Gastrocnemius medialis (tissue), 4 donors: ENCODE results near the gene ADARB2. TPM values are rescaled to one million over a fixed set of nuclear protein-coding genes. Genes with fewer than 3 reads are reported as not detected.

Source experiments
- ATAC-seq, 2 donors: fragments of 150-250 bp; one replicate each; pipeline ENCODE4 v1.9.1; 2016
- DNase-seq, 2 donors: peaks; one replicate each; pipeline ENCODE4 v3.0.0-alpha.2; 2019
- H3K27ac ChIP-seq, 4 donors: fragments of 200-600 bp; sonication (generic); 1 replicate in 1 of 4; 2 replicates in 3 of 4; pipeline ENCODE4 v1.5.1; 2016 to 2018; ENCODE audit warnings: mild to moderate bottlenecking in 2 of 4, moderate library complexity in 1 of 4
- H3K27me3 ChIP-seq, 3 donors: fragments of 200-600 bp; sonication (generic) in 2 of 3; 1 replicate in 1 of 3; 2 replicates in 2 of 3; pipeline versions ENCODE4 v1.5.1 to v1.6.0; 2016 to 2019; ENCODE audit warnings: mild to moderate bottlenecking in 1 of 3, moderate library complexity in 1 of 3
- H3K36me3 ChIP-seq, 2 donors: fragments of 200-600 bp; sonication (generic) in 1 of 2; one replicate each; pipeline ENCODE4 v1.5.1; 2017 to 2018
- H3K4me1 ChIP-seq, 2 donors: fragments of 200-600 bp; sonication (generic) in 1 of 2; one replicate each; pipeline ENCODE4 v1.5.1; 2016 to 2017; ENCODE audit warnings: mild to moderate bottlenecking in 2 of 2
- H3K4me3 ChIP-seq, 4 donors: fragments of 200-600 bp; sonication (generic) in 3 of 4; 1 replicate in 1 of 4; 2 replicates in 3 of 4; pipeline ENCODE4 v1.5.1; 2016 to 2019; ENCODE audit warnings: mild to moderate bottlenecking in 2 of 4
- H3K9me3 ChIP-seq, 3 donors: fragments of 200-600 bp; sonication (generic) in 2 of 3; 1 replicate in 1 of 3; 2 replicates in 2 of 3; pipeline ENCODE4 v1.5.1; 2016 to 2019
- CTCF ChIP-seq, 5 experiments: fragments of 450-650 bp in 3 of 5; fragments of 200-600 bp in 2 of 5; sonication (generic) in 2 of 5; IDR thresholded peaks in 4 of 5; conservative IDR thresholded peaks in 1 of 5; 1 replicate in 4 of 5; 2 replicates in 1 of 5; pipeline ENCODE4 v1.5.1; 2016 to 2019; ENCODE audit warnings: antibody characterized with exemption in 5 of 5, mild to moderate bottlenecking in 3 of 5, moderate library complexity in 3 of 5
- POLR2A ChIP-seq, 2 donors: fragments of 450-650 bp; IDR thresholded peaks; one replicate each; pipeline ENCODE4 v1.6.1; 2017; ENCODE audit warnings: antibody characterized with exemption in 2 of 2, mild to moderate bottlenecking in 2 of 2, moderate library complexity in 2 of 2
- in situ Hi-C, 4 donors: fragments of 200-750 bp; cut with MboI; loops; one replicate each; pipeline versions ENCODE4 v1.15.0 to v1.8.0; 2017; ENCODE audit warnings: low sequenced_read_pairs in 4 of 4
- intact Hi-C: fragments of 100-400 bp; cut with DNase I; formaldehyde crosslinking; loops from one replicate; pipeline ENCODE4 v1.15.1; 2023; ENCODE audit warnings: low total_unique reads
- total RNA-seq, 4 donors: library from RNA; depleted of rRNA; stranded (reverse); fragments of >200 nt; gene quantifications; one replicate each; pipeline versions ENCODE4 v1.1.0 to v1.2.3, GENCODE V29; 2016

The ADARB2 gene
- total RNA-seq, 4 donors from 2014 or later, result 0.07 to 0.87 (median 0.10) TPM

GRCh38 chr10:1149793-1150637 is 587.3 kb downstream of the ADARB2 start:
- Histone ChIP-seq H3K9me3 (peaks cover 0 to 11% (median 0%) of the 10 kb centered on the region in 3 donors), H3K27ac (no peak overlapping the region), H3K4me3 (no peak overlapping the region), H3K27me3 (no peaks in the 10 kb centered on the region), H3K36me3 (no peaks in the 10 kb centered on the region), H3K4me1 (no peaks in the 10 kb centered on the region)
- intact Hi-C loops (no loop called here), in situ Hi-C loops (no loop called here)
- DNase-seq, result no peak
- TF ChIP-seq CTCF (IDR thresholded peaks at IDR 0.05 in 4 of 5, conservative IDR thresholded peaks at IDR 0.05 in 1 of 5) (no peak), POLR2A (IDR thresholded peaks at IDR 0.05) (no peak)
- ATAC-seq, result no peak

- ATAC-seq, result no peak
- TF ChIP-seq POLR2A (IDR thresholded peaks at IDR 0.05) (no peak), CTCF (IDR thresholded peaks at IDR 0.05 in 4 of 5, conservative IDR thresholded peaks at IDR 0.05 in 1 of 5) (no peak)
- intact Hi-C loops (no loop called here), in situ Hi-C loops (no loop called here)
- Histone ChIP-seq H3K27ac (no peak overlapping the region), H3K4me1 (no peaks in the 10 kb centered on the region), H3K4me3 (no peak overlapping the region), H3K27me3 (no peaks in the 10 kb centered on the region), H3K36me3 (no peaks in the 10 kb centered on the region), H3K9me3 (peaks cover 0 to 11% (median 0%) of the 10 kb centered on the region in 3 donors)
- no peak for DNase-seq
Observed at GRCh38 chr10:1148855-1149605, 588.3 kb downstream of the ADARB2 start.

- Histone ChIP-seq H3K27me3 (no peaks in the 10 kb centered on the region), H3K36me3 (no peaks in the 10 kb centered on the region), H3K9me3 (peaks cover 0 to 11% (median 0%) of the 10 kb centered on the region in 3 donors), H3K27ac (no peak overlapping the region), H3K4me1 (no peaks in the 10 kb centered on the region), H3K4me3 (no peak overlapping the region)
- intact Hi-C loops (no loop called here), in situ Hi-C loops (no loop called here)
- TF ChIP-seq CTCF (IDR thresholded peaks at IDR 0.05 in 4 of 5, conservative IDR thresholded peaks at IDR 0.05 in 1 of 5), result no peak
- no peak for TF ChIP-seq POLR2A (IDR thresholded peaks at IDR 0.05)
- DNase-seq (no peak), ATAC-seq (no peak)
Observed at GRCh38 chr10:1147810-1148209, 589.5 kb downstream of the ADARB2 start.

GRCh38 chr10:1142596-1142995 is 594.7 kb downstream of the ADARB2 start:
- Histone ChIP-seq H3K9me3 (peaks cover 0 to 11% (median 0%) of the 10 kb centered on the region in 3 donors), H3K36me3 (no peaks in the 10 kb centered on the region), H3K4me1 (no peaks in the 10 kb centered on the region), H3K4me3 (no peak overlapping the region), H3K27me3 (no peaks in the 10 kb centered on the region), H3K27ac (no peak overlapping the region)
- TF ChIP-seq CTCF (IDR thresholded peaks at IDR 0.05 in 4 of 5, conservative IDR thresholded peaks at IDR 0.05 in 1 of 5) (no peak), POLR2A (IDR thresholded peaks at IDR 0.05) (no peak)
- intact Hi-C loops, result no loop called here
- DNase-seq (no peak), ATAC-seq (no peak)
- in situ Hi-C loops, result no loop called here
